ENCODE results near the gene C19orf67.

- TF ChIP-seq CTCF (IDR thresholded peaks at IDR 0.05) (no peak), POLR2A (IDR thresholded peaks at IDR 0.05) (no peak), POLR2AphosphoS5 (IDR thresholded peaks at IDR 0.05) (no peak)
Observed at GRCh38 chr19:14052470-14052869, 33.1 kb downstream of the C19orf67 start.
